ENCODE measurements around the gene SON.
"Not testable (repeated sequence)": the region's sequence is repeated elsewhere in the genome, so short reads cannot be mapped to it uniquely, and the experiment has no call there.

DNA sequence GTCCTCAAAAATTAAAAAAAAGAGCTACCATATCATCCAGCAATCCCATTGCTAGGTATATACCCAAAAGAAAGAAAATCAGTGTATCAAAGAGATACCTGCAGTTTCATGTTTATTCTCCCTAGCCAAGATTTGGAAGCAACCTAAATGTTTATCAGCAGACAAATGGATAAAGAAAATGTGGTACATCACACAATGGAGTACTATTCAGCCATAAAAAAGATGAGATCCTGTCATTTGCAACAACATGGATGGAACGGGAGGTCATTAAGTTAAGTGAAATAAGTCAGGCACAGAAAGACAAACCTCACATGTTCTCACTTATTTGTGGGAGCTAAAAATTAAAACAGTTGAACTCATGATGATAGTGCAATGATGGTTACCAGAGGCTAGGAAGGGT is 35.8 kb upstream of the SON start:
- TF ChIP-seq, protein P1, sequence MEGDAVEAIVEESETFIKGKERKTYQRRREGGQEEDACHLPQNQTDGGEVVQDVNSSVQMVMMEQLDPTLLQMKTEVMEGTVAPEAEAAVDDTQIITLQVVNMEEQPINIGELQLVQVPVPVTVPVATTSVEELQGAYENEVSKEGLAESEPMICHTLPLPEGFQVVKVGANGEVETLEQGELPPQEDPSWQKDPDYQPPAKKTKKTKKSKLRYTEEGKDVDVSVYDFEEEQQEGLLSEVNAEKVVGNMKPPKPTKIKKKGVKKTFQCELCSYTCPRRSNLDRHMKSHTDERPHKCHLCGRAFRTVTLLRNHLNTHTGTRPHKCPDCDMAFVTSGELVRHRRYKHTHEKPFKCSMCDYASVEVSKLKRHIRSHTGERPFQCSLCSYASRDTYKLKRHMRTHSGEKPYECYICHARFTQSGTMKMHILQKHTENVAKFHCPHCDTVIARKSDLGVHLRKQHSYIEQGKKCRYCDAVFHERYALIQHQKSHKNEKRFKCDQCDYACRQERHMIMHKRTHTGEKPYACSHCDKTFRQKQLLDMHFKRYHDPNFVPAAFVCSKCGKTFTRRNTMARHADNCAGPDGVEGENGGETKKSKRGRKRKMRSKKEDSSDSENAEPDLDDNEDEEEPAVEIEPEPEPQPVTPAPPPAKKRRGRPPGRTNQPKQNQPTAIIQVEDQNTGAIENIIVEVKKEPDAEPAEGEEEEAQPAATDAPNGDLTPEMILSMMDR (IDR thresholded peaks at IDR 0.05), result not testable (repeated sequence)
- not testable (repeated sequence) for TF ChIP-seq POLR2A (IDR thresholded peaks at IDR 0.05)
